SK-N-MC (cell line): ENCODE measurements around the gene ANKRD13D.

Experiments used
- EZH2 ChIP-seq: fragments of 200-600 bp; sonication (generic); IDR thresholded peaks from one replicate; pipeline ENCODE4 v1.6.1; 2017; ENCODE audit warnings: antibody characterized with exemption
- POLR2AphosphoS5 ChIP-seq: IDR thresholded peaks from 2 replicates; pipeline ENCODE4 v1.6.1; 2012; ENCODE audit warnings: mild to moderate bottlenecking, low read depth, low read length, borderline replicate concordance

GRCh38 chr11:67287355-67288197 lies 1.5 kb upstream of the ANKRD13D start:
- TF ChIP-seq POLR2AphosphoS5 (no peak; the same call in 1 of the 2 replicates), EZH2 (no peak)
